ENCODE results near the gene PCBP1.
A peak's percentile ranks its signal among the peaks of the same experiment; 100 is the strongest.

Gene PCBP1

DNA sequence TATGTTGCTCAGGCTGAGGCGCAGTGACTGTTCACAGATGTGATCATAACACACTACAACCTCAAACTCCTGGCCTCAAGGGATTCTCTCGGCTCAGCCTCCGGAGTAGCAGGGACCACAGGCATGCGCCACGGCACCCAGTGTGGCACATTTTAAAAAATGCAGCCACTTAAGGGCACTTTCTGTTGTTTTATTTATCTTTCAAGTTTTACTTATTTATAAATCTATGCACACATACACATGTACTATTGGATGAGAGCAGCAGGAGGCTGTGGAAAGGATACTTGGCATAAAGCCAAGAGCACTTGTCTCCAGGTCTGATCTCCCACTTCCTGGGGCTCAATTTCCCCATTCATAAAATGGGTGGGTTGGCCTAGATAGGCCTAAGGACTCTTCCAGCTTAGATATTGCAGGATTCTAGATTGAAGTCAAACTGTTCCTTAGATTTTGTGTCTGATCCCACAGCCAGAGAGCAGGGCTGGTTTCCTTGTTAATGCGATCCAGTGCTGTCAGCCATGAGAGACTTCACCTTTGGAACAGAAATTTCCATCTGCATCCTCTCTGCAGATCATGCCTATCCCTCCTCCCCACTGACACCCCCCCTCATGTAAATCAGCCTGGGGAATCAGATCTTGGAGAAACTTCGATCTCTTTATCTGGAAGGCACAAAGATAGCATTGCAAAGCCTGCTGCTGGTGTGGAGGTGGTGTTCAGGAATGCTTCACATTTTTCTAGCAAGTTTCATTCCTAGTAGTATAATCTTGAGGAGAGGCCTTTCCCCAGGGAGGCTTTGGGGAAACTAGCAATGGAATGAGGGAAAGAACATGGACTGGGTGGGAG is 24.7 kb downstream of the PCBP1 start:
- TF ChIP-seq YY1 (IDR thresholded peaks at IDR 0.05; ENCODE audit: insufficient read depth, insufficient read length) (no peak), SUZ12 (IDR thresholded peaks at IDR 0.05; ENCODE audit: extremely low read depth, insufficient read depth, insufficient read length) (no peak), ZNF274 (IDR thresholded peaks at IDR 0.05; ENCODE audit: low read depth, low read length) (no peak)
- DNase-seq (ENCODE audit: low read depth, low spot score), result no peak
- Histone ChIP-seq H3K27me3 (ENCODE audit: insufficient read depth, insufficient read length) (no peaks in the 10 kb centered on the region), H3K9me3 (ENCODE audit: insufficient read depth, low read length) (no peaks in the 10 kb centered on the region), H3K36me3 (ENCODE audit: insufficient read depth, insufficient read length, low read length) (no peaks in the 10 kb centered on the region), H3K4me1 (ENCODE audit: insufficient read depth, insufficient read length) (peaks cover 11% of the 10 kb centered on the region), H3K4me3 (ENCODE audit: insufficient read length, low read depth) (no peak overlapping the region), H3K9ac (ENCODE audit: insufficient read length, low read depth) (no peak overlapping the region)

DNA sequence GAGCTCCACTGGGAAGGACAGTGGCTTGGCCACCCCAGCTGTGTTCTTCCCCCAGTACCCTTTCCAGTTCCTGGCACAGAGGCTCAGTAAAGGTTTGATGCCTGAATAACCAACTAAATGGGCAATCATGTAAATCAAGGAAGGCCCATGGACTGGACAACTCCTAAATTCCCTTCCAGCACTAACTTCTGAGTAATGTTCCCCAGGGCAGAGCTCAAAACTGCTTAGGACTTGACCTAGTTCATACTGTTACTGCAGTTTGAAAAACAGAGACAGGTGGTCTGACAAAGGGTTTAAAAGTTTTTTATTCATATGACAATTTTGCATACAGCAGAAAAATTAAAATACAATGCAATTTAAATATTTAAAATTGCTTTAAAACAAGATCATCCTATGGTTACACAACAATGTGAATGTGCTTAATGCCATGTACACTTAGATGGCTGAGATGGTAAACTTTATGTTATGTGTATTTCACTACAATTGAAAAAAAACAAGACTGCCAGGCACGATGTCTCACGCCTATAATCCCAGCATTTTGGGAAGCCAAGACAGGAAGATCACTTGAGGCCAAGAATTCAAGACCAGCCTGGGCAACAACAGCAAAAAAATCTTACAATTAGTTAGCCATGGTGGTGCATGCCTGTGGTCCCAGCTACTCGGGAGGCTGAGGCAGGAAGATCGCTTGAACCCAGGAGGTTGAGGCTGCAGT is 26.2 kb downstream of the PCBP1 start:
- no peaks in the 10 kb centered on the region for H3K9me3 ChIP-seq (ENCODE audit: insufficient read depth, low read length)
- H3K4me1 ChIP-seq (ENCODE audit: insufficient read depth, insufficient read length), result peaks cover 6% of the 10 kb centered on the region
- H3K4me3 ChIP-seq (ENCODE audit: insufficient read length, low read depth), result no peak overlapping the region
- DNase-seq (ENCODE audit: low read depth, low spot score), result no peak
- H3K9ac ChIP-seq (ENCODE audit: insufficient read length, low read depth), result peak overlapping the region; percentile 8
- H3K36me3 ChIP-seq (ENCODE audit: insufficient read depth, insufficient read length, low read length), result no peaks in the 10 kb centered on the region
- TF ChIP-seq YY1 (IDR thresholded peaks at IDR 0.05; ENCODE audit: insufficient read depth, insufficient read length), result no peak
- no peak for TF ChIP-seq ZNF274 (IDR thresholded peaks at IDR 0.05; ENCODE audit: low read depth, low read length)
- no peak for TF ChIP-seq SUZ12 (IDR thresholded peaks at IDR 0.05; ENCODE audit: extremely low read depth, insufficient read depth, insufficient read length)
- H3K27me3 ChIP-seq (ENCODE audit: insufficient read depth, insufficient read length), result no peaks in the 10 kb centered on the region

DNA sequence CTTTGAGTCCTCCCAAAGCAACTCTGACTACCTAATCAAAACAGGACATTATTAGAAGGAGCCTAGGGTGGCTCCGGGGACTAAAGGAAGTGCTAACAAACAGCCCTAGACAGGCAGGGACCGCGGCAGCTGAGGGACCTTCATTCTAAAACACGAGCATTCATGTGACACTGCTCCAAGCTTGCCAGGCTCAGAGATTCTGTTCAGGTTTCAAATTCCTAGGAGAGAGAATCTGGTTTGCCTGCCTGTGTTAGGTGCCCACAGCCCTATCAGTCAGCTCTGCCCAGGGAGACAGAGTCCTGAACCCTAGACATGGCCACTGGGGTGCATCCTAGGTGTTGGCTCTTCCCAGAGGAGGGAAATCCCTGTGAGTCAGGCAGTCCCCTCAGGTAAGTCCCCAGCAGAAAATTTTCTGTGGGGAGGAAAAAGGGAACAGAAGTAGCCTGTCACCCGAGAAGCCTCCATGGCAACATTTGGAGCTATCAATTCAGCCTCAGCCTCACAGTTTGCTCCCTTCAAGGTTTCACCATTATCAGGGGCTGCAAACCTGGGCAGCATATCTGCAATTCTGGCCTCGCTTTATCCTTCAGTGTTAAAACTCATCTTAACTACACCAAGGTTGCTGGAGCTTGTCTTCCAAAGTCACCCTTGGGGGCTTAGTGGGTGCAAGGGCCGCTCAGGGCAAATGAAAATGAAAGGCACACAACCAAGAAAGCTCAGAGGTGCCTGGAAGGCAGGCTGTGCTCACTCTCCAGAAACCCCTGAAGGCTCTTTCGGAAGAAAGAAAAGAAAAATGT is 28.6 kb downstream of the PCBP1 start:
- Histone ChIP-seq H3K36me3 (ENCODE audit: insufficient read depth, insufficient read length, low read length) (no peaks in the 10 kb centered on the region), H3K27me3 (ENCODE audit: insufficient read depth, insufficient read length) (no peaks in the 10 kb centered on the region), H3K4me1 (ENCODE audit: insufficient read depth, insufficient read length) (peaks cover 6% of the 10 kb centered on the region), H3K9ac (ENCODE audit: insufficient read length, low read depth) (peak overlapping the region; percentile 57), H3K4me3 (ENCODE audit: insufficient read length, low read depth) (no peak overlapping the region), H3K9me3 (ENCODE audit: insufficient read depth, low read length) (no peaks in the 10 kb centered on the region)
- TF ChIP-seq SUZ12 (IDR thresholded peaks at IDR 0.05; ENCODE audit: extremely low read depth, insufficient read depth, insufficient read length) (no peak), ZNF274 (IDR thresholded peaks at IDR 0.05; ENCODE audit: low read depth, low read length) (no peak), YY1 (IDR thresholded peaks at IDR 0.05; ENCODE audit: insufficient read depth, insufficient read length) (no peak)
- no peak for DNase-seq (ENCODE audit: low read depth, low spot score)

GRCh38 chr2:70116936-70117552 is 29.8 kb downstream of the PCBP1 start:
- H3K9ac ChIP-seq (ENCODE audit: insufficient read length, low read depth), result no peak overlapping the region
- TF ChIP-seq SUZ12 (IDR thresholded peaks at IDR 0.05; ENCODE audit: extremely low read depth, insufficient read depth, insufficient read length), result no peak
- TF ChIP-seq ZNF274 (IDR thresholded peaks at IDR 0.05; ENCODE audit: low read depth, low read length), result no peak
- TF ChIP-seq YY1 (IDR thresholded peaks at IDR 0.05; ENCODE audit: insufficient read depth, insufficient read length), result no peak
- no peak overlapping the region for H3K4me3 ChIP-seq (ENCODE audit: insufficient read length, low read depth)
- no peaks in the 10 kb centered on the region for H3K27me3 ChIP-seq (ENCODE audit: insufficient read depth, insufficient read length)
- no peak for DNase-seq (ENCODE audit: low read depth, low spot score)
- H3K9me3 ChIP-seq (ENCODE audit: insufficient read depth, low read length), result no peaks in the 10 kb centered on the region
- no peaks in the 10 kb centered on the region for H3K36me3 ChIP-seq (ENCODE audit: insufficient read depth, insufficient read length, low read length)
- H3K4me1 ChIP-seq (ENCODE audit: insufficient read depth, insufficient read length), result peaks cover 4% of the 10 kb centered on the region

DNA sequence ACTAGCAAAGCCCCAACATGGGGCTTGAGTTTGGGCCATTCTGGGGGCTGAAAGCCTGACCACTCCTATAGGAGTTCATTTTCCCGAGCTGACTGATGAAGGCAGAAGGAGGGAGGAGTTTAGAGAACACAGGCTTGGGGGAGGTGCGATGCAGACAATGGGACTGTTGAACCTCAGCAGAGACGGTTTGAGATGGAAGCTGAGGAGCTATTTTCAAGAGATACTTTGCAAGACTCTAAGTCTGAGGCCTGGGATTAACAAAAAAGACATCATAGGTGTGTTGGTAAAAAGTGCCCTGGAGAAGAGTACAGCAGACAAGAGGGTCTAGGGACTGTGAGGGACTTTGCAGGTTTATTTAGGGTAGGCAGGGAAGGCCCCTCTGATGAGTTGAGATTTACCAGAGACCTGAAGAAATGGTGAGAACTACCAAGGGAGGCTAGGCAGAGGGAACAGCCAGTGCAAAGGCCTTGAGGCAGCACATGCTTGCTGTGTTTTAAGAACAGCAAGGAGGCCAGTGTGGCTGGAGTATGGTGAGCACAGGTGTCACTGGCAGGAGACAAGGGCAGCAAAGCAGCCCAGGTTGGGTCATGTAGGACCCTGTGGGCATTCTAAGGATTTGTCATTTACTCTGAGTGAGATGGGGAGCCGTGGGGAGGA is 31.6 kb downstream of the PCBP1 start:
- H3K27me3 ChIP-seq (ENCODE audit: insufficient read depth, insufficient read length), result no peaks in the 10 kb centered on the region
- DNase-seq (ENCODE audit: low read depth, low spot score), result peak; percentile 79
- H3K4me3 ChIP-seq (ENCODE audit: insufficient read length, low read depth), result no peak overlapping the region
- H3K4me1 ChIP-seq (ENCODE audit: insufficient read depth, insufficient read length), result no peaks in the 10 kb centered on the region
- no peak for TF ChIP-seq YY1 (IDR thresholded peaks at IDR 0.05; ENCODE audit: insufficient read depth, insufficient read length)
- no peak for TF ChIP-seq SUZ12 (IDR thresholded peaks at IDR 0.05; ENCODE audit: extremely low read depth, insufficient read depth, insufficient read length)
- no peaks in the 10 kb centered on the region for H3K36me3 ChIP-seq (ENCODE audit: insufficient read depth, insufficient read length, low read length)
- H3K9me3 ChIP-seq (ENCODE audit: insufficient read depth, low read length), result no peaks in the 10 kb centered on the region
- H3K9ac ChIP-seq (ENCODE audit: insufficient read length, low read depth), result peak overlapping the region; percentile 37

DNA sequence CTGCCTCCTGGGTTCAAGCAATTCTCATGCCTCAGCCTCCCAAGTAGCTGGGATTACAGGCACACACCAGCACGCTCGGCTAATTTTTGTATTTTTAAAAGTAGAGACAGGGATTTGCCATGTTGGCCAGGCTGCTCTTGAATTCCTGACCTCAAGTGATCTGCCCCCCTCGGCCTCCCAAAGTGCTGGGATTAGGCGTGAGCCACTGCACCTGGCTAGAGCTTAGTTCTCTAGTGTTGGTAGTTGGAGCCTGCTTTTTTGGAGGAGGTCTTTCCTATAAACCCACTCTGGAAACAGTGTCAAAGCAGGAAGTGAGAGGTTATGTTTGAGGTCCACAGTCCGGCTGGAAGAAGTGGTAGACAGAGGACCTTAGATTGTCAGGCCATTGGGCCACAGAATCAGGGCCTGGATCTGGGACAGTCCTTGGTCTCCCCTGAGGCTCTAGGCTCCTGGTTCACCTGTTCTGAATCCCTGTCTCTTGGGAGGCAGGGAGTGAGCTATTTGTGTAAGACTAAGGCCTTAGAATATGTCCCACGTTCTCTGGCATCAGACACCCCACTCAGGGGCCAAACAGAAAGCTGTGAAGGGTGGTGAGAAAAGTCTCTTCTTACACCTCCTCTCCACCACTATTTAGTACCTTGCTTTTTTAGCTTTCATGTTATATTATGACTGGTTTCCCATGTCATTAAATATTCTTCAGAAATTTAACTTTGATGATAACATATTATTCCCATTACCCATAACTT is 34.5 kb downstream of the PCBP1 start:
- H3K9ac ChIP-seq (ENCODE audit: insufficient read length, low read depth), result no peak overlapping the region
- no peaks in the 10 kb centered on the region for H3K9me3 ChIP-seq (ENCODE audit: insufficient read depth, low read length)
- H3K4me1 ChIP-seq (ENCODE audit: insufficient read depth, insufficient read length), result no peaks in the 10 kb centered on the region
- H3K36me3 ChIP-seq (ENCODE audit: insufficient read depth, insufficient read length, low read length), result no peaks in the 10 kb centered on the region
- no peak for DNase-seq (ENCODE audit: low read depth, low spot score)
- no peaks in the 10 kb centered on the region for H3K27me3 ChIP-seq (ENCODE audit: insufficient read depth, insufficient read length)
- TF ChIP-seq SUZ12 (IDR thresholded peaks at IDR 0.05; ENCODE audit: extremely low read depth, insufficient read depth, insufficient read length), result no peak
- TF ChIP-seq ZNF274 (IDR thresholded peaks at IDR 0.05; ENCODE audit: low read depth, low read length), result no peak
- no peak for TF ChIP-seq YY1 (IDR thresholded peaks at IDR 0.05; ENCODE audit: insufficient read depth, insufficient read length)
- H3K4me3 ChIP-seq (ENCODE audit: insufficient read length, low read depth), result no peak overlapping the region

Measured in NT2/D1 (cell line).